H9 (cell line): ENCODE results near the gene GPR25. TPM values are rescaled to one million over a fixed set of nuclear protein-coding genes. Genes with fewer than 3 reads are reported as not detected.

Source experiments
- DNase-seq: peaks from one replicate; pipeline ENCODE4 v3.0.0-alpha.2; 2017
- H2AFZ ChIP-seq: one replicate; pipeline ENCODE4 v1.6.1; 2013; ENCODE audit warnings: mild to moderate bottlenecking, low read length, control low read depth, moderate library complexity
- H2AK5ac ChIP-seq: 2 replicates; pipeline ENCODE4 v1.6.1; 2013; ENCODE audit warnings: low read length, control low read depth, mixed read lengths; ENCODE audit not compliant: insufficient read length
- H2BK120ac ChIP-seq: one replicate; pipeline ENCODE4 v1.6.1; 2013; ENCODE audit warnings: low read depth, mild to moderate bottlenecking, low read length, control low read depth, inconsistent platforms; ENCODE audit not compliant: poor library complexity, severe bottlenecking
- H2BK12ac ChIP-seq: 2 replicates; pipeline ENCODE4 v1.6.1; 2013; ENCODE audit warnings: low read length, control low read depth, mixed read lengths, low read depth; ENCODE audit not compliant: insufficient read length
- H2BK15ac ChIP-seq: 2 replicates; pipeline ENCODE4 v1.6.1; 2013; ENCODE audit warnings: low read depth, low read length, control low read depth
- H2BK20ac ChIP-seq: one replicate; pipeline ENCODE4 v1.6.1; 2013; ENCODE audit warnings: low read depth, mild to moderate bottlenecking, low read length, control low read depth, inconsistent platforms; ENCODE audit not compliant: poor library complexity, severe bottlenecking
- H2BK5ac ChIP-seq: 2 replicates; pipeline ENCODE4 v1.6.1; 2013; ENCODE audit warnings: low read length, control low read depth, mixed read lengths; ENCODE audit not compliant: insufficient read length
- H3K14ac ChIP-seq: 2 replicates; pipeline ENCODE4 v1.6.1; 2013; ENCODE audit warnings: low read length, control low read depth; ENCODE audit not compliant: insufficient read depth
- H3K18ac ChIP-seq: 2 replicates; pipeline ENCODE4 v1.6.1; 2013; ENCODE audit warnings: low read depth, mild to moderate bottlenecking, mixed read lengths, low read length, control low read depth; ENCODE audit not compliant: insufficient read length
- H3K23ac ChIP-seq: 2 replicates; pipeline ENCODE4 v1.6.1; 2013; ENCODE audit warnings: low read length, control low read depth, mixed read lengths, low read depth; ENCODE audit not compliant: insufficient read length
- H3K23me2 ChIP-seq: 2 replicates; pipeline ENCODE4 v1.6.1; 2013; ENCODE audit warnings: low read depth, mild to moderate bottlenecking, mixed read lengths, low read length, control low read depth; ENCODE audit not compliant: insufficient read length, poor library complexity, severe bottlenecking
- H3K27ac ChIP-seq: 2 replicates; pipeline ENCODE4 v1.5.1; 2013; ENCODE audit warnings: low read length, control low read depth, mixed read lengths, low read depth; ENCODE audit not compliant: insufficient read length
- H3K27me3 ChIP-seq: 2 replicates; pipeline ENCODE4 v1.6.1; 2013; ENCODE audit warnings: low read length, control low read depth, inconsistent platforms; ENCODE audit not compliant: insufficient read depth
- H3K4ac ChIP-seq: 2 replicates; pipeline ENCODE4 v1.6.1; 2013; ENCODE audit warnings: low read depth, mild to moderate bottlenecking, control low read depth, inconsistent platforms, low read length, moderate library complexity
- H3K4me1 ChIP-seq: 2 replicates; pipeline ENCODE4 v1.6.1; 2013; ENCODE audit warnings: low read length, control low read depth, inconsistent platforms; ENCODE audit not compliant: insufficient read depth
- H3K4me2 ChIP-seq: 2 replicates; pipeline ENCODE4 v1.6.1; 2013; ENCODE audit warnings: low read length, control low read depth, mixed read lengths; ENCODE audit not compliant: insufficient read length, insufficient read depth
- H3K56ac ChIP-seq: 2 replicates; pipeline ENCODE4 v1.6.1; 2013; ENCODE audit warnings: low read depth, mild to moderate bottlenecking, mixed read lengths, low read length, control low read depth; ENCODE audit not compliant: insufficient read length
- H3K79me1 ChIP-seq: 2 replicates; pipeline ENCODE4 v1.6.1; 2013; ENCODE audit warnings: low read depth, mild to moderate bottlenecking, moderate library complexity, low read length, control low read depth, inconsistent platforms; ENCODE audit not compliant: insufficient read depth, poor library complexity, severe bottlenecking
- H3K79me2 ChIP-seq: 2 replicates; pipeline ENCODE4 v1.6.1; 2013; ENCODE audit warnings: low read length, control low read depth, inconsistent platforms; ENCODE audit not compliant: insufficient read depth
- H3K9ac ChIP-seq: 2 replicates; pipeline ENCODE4 v1.6.1; 2013; ENCODE audit warnings: low read length, control low read depth, mixed read lengths; ENCODE audit not compliant: insufficient read length; ENCODE audit errors: extremely low read depth
- H3K9me3 ChIP-seq: one replicate; pipeline ENCODE4 v1.6.1; 2013; ENCODE audit warnings: low read depth, low read length, inconsistent platforms; ENCODE audit not compliant: control insufficient read depth
- H3T11ph ChIP-seq: one replicate; pipeline ENCODE4 v1.6.1; 2013; ENCODE audit warnings: mild to moderate bottlenecking, low read length, control low read depth, inconsistent platforms
- H4K20me1 ChIP-seq: one replicate; pipeline ENCODE4 v1.6.1; 2013; ENCODE audit not compliant: control insufficient read depth, insufficient read length, insufficient read depth
- H4K5ac ChIP-seq: 2 replicates; pipeline ENCODE4 v1.6.1; 2013; ENCODE audit warnings: low read depth, mild to moderate bottlenecking, mixed read lengths, low read length, control low read depth; ENCODE audit not compliant: insufficient read length
- H4K8ac ChIP-seq: replicated peaks from 2 replicates; pipeline ENCODE4 v1.6.1; 2013; ENCODE audit warnings: low read length, control low read depth, mixed read lengths, low read depth; ENCODE audit not compliant: insufficient read length
- H4K91ac ChIP-seq: 2 replicates; pipeline ENCODE4 v1.6.1; 2013; ENCODE audit warnings: low read depth, mild to moderate bottlenecking, moderate library complexity, mixed read lengths, low read length, control low read depth; ENCODE audit not compliant: insufficient read length
- H3K27ac Mint-ChIP-seq, 3 experiments: 2 replicates in 2 of 3; 3 replicates in 1 of 3; pipeline ENCODE4 v1.8.0; 2020 to 2021; ENCODE audit warnings: mixed read lengths in 3 of 3, mild to moderate bottlenecking in 1 of 3, moderate library complexity in 1 of 3
- H3K27me3 Mint-ChIP-seq: 2 replicates; pipeline ENCODE4 v1.8.0; 2021; ENCODE audit warnings: low read depth, mild to moderate bottlenecking, moderate library complexity, mixed read lengths
- H3K36me3 Mint-ChIP-seq, 3 experiments: 2 replicates in 2 of 3; 3 replicates in 1 of 3; pipeline ENCODE4 v1.8.0; 2020 to 2021; ENCODE audit warnings: low read depth in 3 of 3, mixed read lengths in 3 of 3; ENCODE audit not compliant: insufficient read depth in 1 of 3
- H3K4me1 Mint-ChIP-seq, 2 experiments: 2 replicates each; pipeline ENCODE4 v1.8.0; 2020; ENCODE audit warnings: mixed read lengths in 2 of 2
- H3K4me3 Mint-ChIP-seq, 2 experiments: 2 replicates in 1 of 2; 3 replicates in 1 of 2; pipeline ENCODE4 v1.8.0; 2020 to 2021; ENCODE audit warnings: mild to moderate bottlenecking in 2 of 2, mixed read lengths in 2 of 2, moderate library complexity in 1 of 2
- H3K9me3 Mint-ChIP-seq, 2 experiments: 2 replicates in 1 of 2; 3 replicates in 1 of 2; pipeline ENCODE4 v1.8.0; 2020; ENCODE audit warnings: mild to moderate bottlenecking in 2 of 2, mixed read lengths in 2 of 2, moderate library complexity in 1 of 2
- WGBS: extraction: QIAGEN DNeasy Blood & Tissue Kit; methylation state at CpG from one replicate; pipeline ENCODE4 v1.1.7; 2013; ENCODE audit warnings: missing lambda C conversion rate, low lambda C conversion rate, mixed read lengths; ENCODE audit not compliant: insufficient read length; ENCODE audit errors: extremely low coverage; 5-methylcytosine and 5-hydroxymethylcytosine counted together
- total RNA-seq: library from RNA; stranded (reverse); gene quantifications from 2 replicates; pipeline ENCODE4 v1.2.1, GENCODE V29; 2021
- TF ChIP-seq, protein P1 (sequence below): fragments of 200-600 bp; sonication (generic); conservative IDR thresholded peaks from 3 replicates; pipeline ENCODE4 v1.8.0; 2021; ENCODE audit warnings: antibody characterized with exemption, mild to moderate bottlenecking

The GPR25 gene
- total RNA-seq, 1 experiment from 2014 or later: not detected

- no CpG with 5 or more reads among the region's 6 CpGs for WGBS
Measured at GRCh38 chr1:200885623-200886402, 13.0 kb downstream of the GPR25 start.

More at GRCh38 chr1:200885623-200886402, 13.0 kb downstream of the GPR25 start:
- Histone ChIP-seq H2BK20ac (no peak overlapping the region), H3K27me3 (no peaks in the 10 kb centered on the region), H4K8ac (no peak overlapping the region), H2BK12ac (no peak overlapping the region), H3K4me1 (peaks cover 6% of the 10 kb centered on the region), H2BK15ac (no peak overlapping the region), H4K5ac (no peak overlapping the region), H3K79me1 (no peaks in the 10 kb centered on the region), H2BK5ac (no peak overlapping the region), H3K14ac (no peak overlapping the region), H3K23me2 (no peaks in the 10 kb centered on the region), H2BK120ac (no peak overlapping the region), H3K56ac (no peak overlapping the region), H3K18ac (no peak overlapping the region), H4K20me1 (no peaks in the 10 kb centered on the region), H3K79me2 (no peaks in the 10 kb centered on the region), H2AK5ac (no peak overlapping the region), H3K9ac (no peak overlapping the region), H3K9me3 (no peaks in the 10 kb centered on the region), H2AFZ (no peak overlapping the region), H3K4me2 (no peak overlapping the region), H3K4ac (no peak overlapping the region), H3K27ac (no peak overlapping the region), H3T11ph (no peak overlapping the region), H4K91ac (no peak overlapping the region), H3K23ac (no peak overlapping the region)
- Mint-ChIP-seq H3K4me3 (no peak overlapping the region), H3K9me3 (no peaks in the 10 kb centered on the region), H3K27me3 (no peaks in the 10 kb centered on the region; the same call in none of the 2 replicates), H3K36me3 (no peaks in the 10 kb centered on the region), H3K27ac (no peak overlapping the region), H3K4me1 (peaks cover 30 to 42% of the 10 kb centered on the region in 2 experiments)
- TF ChIP-seq, protein P1, sequence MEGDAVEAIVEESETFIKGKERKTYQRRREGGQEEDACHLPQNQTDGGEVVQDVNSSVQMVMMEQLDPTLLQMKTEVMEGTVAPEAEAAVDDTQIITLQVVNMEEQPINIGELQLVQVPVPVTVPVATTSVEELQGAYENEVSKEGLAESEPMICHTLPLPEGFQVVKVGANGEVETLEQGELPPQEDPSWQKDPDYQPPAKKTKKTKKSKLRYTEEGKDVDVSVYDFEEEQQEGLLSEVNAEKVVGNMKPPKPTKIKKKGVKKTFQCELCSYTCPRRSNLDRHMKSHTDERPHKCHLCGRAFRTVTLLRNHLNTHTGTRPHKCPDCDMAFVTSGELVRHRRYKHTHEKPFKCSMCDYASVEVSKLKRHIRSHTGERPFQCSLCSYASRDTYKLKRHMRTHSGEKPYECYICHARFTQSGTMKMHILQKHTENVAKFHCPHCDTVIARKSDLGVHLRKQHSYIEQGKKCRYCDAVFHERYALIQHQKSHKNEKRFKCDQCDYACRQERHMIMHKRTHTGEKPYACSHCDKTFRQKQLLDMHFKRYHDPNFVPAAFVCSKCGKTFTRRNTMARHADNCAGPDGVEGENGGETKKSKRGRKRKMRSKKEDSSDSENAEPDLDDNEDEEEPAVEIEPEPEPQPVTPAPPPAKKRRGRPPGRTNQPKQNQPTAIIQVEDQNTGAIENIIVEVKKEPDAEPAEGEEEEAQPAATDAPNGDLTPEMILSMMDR: no peak
- DNase-seq: no peak
